ENCODE measurements around the gene MIAT. TPM values are rescaled to one million over a fixed set of nuclear protein-coding genes. Genes with fewer than 3 reads are reported as not detected.

The MIAT gene
- total and polyA plus RNA-seq, 12 donors: 0.03 to 1.6 (median 0.45) TPM

GRCh38 chr22:26663374-26663923 lies 6.1 kb downstream of the MIAT start:
- ATAC-seq: no peak
- no peaks in the 10 kb centered on the region for H3K9me3 ChIP-seq
- H3K27me3 ChIP-seq: peaks cover 0 to 63% (median 48%) of the 10 kb centered on the region in 7 donors
- no peak overlapping the region for H3K27ac ChIP-seq
- TF ChIP-seq, protein P1, sequence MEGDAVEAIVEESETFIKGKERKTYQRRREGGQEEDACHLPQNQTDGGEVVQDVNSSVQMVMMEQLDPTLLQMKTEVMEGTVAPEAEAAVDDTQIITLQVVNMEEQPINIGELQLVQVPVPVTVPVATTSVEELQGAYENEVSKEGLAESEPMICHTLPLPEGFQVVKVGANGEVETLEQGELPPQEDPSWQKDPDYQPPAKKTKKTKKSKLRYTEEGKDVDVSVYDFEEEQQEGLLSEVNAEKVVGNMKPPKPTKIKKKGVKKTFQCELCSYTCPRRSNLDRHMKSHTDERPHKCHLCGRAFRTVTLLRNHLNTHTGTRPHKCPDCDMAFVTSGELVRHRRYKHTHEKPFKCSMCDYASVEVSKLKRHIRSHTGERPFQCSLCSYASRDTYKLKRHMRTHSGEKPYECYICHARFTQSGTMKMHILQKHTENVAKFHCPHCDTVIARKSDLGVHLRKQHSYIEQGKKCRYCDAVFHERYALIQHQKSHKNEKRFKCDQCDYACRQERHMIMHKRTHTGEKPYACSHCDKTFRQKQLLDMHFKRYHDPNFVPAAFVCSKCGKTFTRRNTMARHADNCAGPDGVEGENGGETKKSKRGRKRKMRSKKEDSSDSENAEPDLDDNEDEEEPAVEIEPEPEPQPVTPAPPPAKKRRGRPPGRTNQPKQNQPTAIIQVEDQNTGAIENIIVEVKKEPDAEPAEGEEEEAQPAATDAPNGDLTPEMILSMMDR (IDR thresholded peaks at IDR 0.05): no peak
- intact Hi-C loops (cut with DNase I): loop anchor here in 2 of 10 donors (10.0 kb wide), 2 partner anchors 269 to 299 kb away; no protein-coding TSS in a partner anchor
- DNase-seq: no peak
- no peaks in the 10 kb centered on the region for H3K36me3 ChIP-seq
- H3K4me3 ChIP-seq: no peak overlapping the region
- 84 to 85% methylated on average over 9 of the region's 9 CpGs for WGBS, 2 donors
- H3K4me1 ChIP-seq: peaks cover 5 to 18% (median 9%) of the 10 kb centered on the region in 9 donors

DNA sequence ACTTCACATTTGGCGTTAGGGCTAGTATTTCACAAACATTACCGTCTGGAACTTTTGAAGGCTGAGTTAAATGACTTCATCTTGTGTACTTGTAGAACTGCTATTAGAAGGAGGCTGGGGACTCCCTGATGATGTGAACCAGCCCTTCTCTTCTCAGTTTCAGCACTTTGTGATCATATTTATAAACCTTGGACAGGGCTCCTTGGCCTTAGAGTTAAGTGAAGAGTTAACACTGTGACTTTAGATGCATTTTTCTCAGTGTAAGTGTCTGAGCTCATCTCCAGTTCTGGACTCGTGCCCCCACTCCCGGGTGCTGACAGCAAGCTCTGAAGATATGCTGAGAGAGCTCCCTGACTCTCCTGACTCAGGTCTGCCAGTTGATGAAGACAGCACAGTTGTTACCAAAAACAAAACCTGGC lies 8.4 kb downstream of the MIAT start:
- TF ChIP-seq, protein P1 (IDR thresholded peaks at IDR 0.05): peak in 1 of 9 donors; percentile 18
- Histone ChIP-seq H3K27ac (no peak overlapping the region), H3K27me3 (peaks cover 0 to 39% (median 25%) of the 10 kb centered on the region in 7 donors), H3K4me1 (peaks cover 0 to 13% (median 0%) of the 10 kb centered on the region in 9 donors), H3K36me3 (no peaks in the 10 kb centered on the region), H3K4me3 (no peak overlapping the region), H3K9me3 (no peaks in the 10 kb centered on the region)
- DNase-seq: no peak
- intact Hi-C loops (cut with DNase I): loop anchor here in 4 of 10 donors (5.0 to 10.0 kb wide), 4 partner anchors 264 to 301 kb away; no protein-coding TSS in a partner anchor
- no peak for ATAC-seq
- 18 to 23% methylated on average over 4 of the region's 4 CpGs for WGBS, 2 donors

- TF ChIP-seq, protein P1 (IDR thresholded peaks at IDR 0.05): no peak
- intact Hi-C loops (cut with DNase I): loop anchor here in 4 of 10 donors (5.0 to 10.0 kb wide), 4 partner anchors 265 to 302 kb away; no protein-coding TSS in a partner anchor
- H3K27me3 ChIP-seq: peaks cover 0 to 28% (median 12%) of the 10 kb centered on the region in 7 donors
Measured at GRCh38 chr22:26667140-26667539, 9.8 kb downstream of the MIAT start.

GRCh38 chr22:26669060-26669481 lies 11.7 kb downstream of the MIAT start:
- ATAC-seq (no peak), DNase-seq (no peak)
- Histone ChIP-seq H3K4me1 (peaks cover 7 to 38% (median 17%) of the 10 kb centered on the region in 9 donors), H3K27ac (no peak overlapping the region), H3K36me3 (no peaks in the 10 kb centered on the region), H3K9me3 (no peaks in the 10 kb centered on the region), H3K27me3 (peaks cover 0 to 11% (median 0%) of the 10 kb centered on the region in 7 donors), H3K4me3 (no peak overlapping the region)
- intact Hi-C loops (cut with DNase I): loop anchor here in 4 of 10 donors (5.0 to 10.0 kb wide), 4 partner anchors 267 to 304 kb away; no protein-coding TSS in a partner anchor
- 53 to 56% methylated on average over 2 of the region's 2 CpGs for WGBS, 2 donors
- TF ChIP-seq, protein P1 (IDR thresholded peaks at IDR 0.05): peak in 6 of 9 donors; percentile 7 to 43 (median 35)

More at GRCh38 chr22:26667140-26667539, 9.8 kb downstream of the MIAT start:
- H3K4me1 ChIP-seq: peaks cover 4 to 26% (median 6%) of the 10 kb centered on the region in 9 donors
- DNase-seq (no peak), ATAC-seq (no peak)
- no peaks in the 10 kb centered on the region for H3K9me3 ChIP-seq
- 85 to 86% methylated on average over 13 of the region's 13 CpGs for WGBS, 2 donors
- no peak overlapping the region for H3K27ac ChIP-seq
- no peak overlapping the region for H3K4me3 ChIP-seq
- no peaks in the 10 kb centered on the region for H3K36me3 ChIP-seq

Measured in heart right ventricle (tissue), 16 donors.